HG02763 (cell line): ENCODE data around the gene ACTN4.
"Not testable (repeated sequence)": the region's sequence is repeated elsewhere in the genome, so short reads cannot be mapped to it uniquely, and the experiment has no call there.

Experiments
- ATAC-seq: cut with Tn5 transposase; IDR thresholded peaks from one replicate; pipeline ENCODE4 v1.9.1; 2021; ENCODE audit warnings: mild to moderate bottlenecking, moderate library complexity; ENCODE audit not compliant: unreplicated experiment

The ACTN4 gene

GRCh38 chr19:38647368-38647965 lies at the start of gene ACTN4:
Gene ACTN4 (plus strand): TSS chr19:38647649. CDS start chr19:38647746, 97 bp downstream.
- ATAC-seq, result peak; percentile 91

- ATAC-seq, result no peak
Observed at GRCh38 chr19:38599722-38600121, 47.7 kb upstream of the ACTN4 start.

GRCh38 chr19:38602856-38603255 lies 44.6 kb upstream of the ACTN4 start:
- ATAC-seq, result not testable (repeated sequence)

- ATAC-seq, result no peak
Observed at GRCh38 chr19:38606131-38606530, 41.3 kb upstream of the ACTN4 start.

GRCh38 chr19:38614289-38614688 lies 33.2 kb upstream of the ACTN4 start:
- no peak for ATAC-seq

GRCh38 chr19:38615007-38615581 lies 32.4 kb upstream of the ACTN4 start:
- no peak for ATAC-seq

- ATAC-seq, result no peak
Observed at GRCh38 chr19:38616265-38616664, 31.2 kb upstream of the ACTN4 start.

- ATAC-seq, result no peak
Observed at GRCh38 chr19:38617283-38617763, 30.1 kb upstream of the ACTN4 start.

- ATAC-seq, result peak; percentile 44
Observed at GRCh38 chr19:38617764-38618589, 29.5 kb upstream of the ACTN4 start, which contains the start of gene MAP4K1. Gene MAP4K1 (minus strand): TSS chr19:38617953. CDS start chr19:38617895, 58 bp downstream.

GRCh38 chr19:38618590-38619360 lies 28.7 kb upstream of the ACTN4 start, which contains the start of gene EIF3K:
Gene EIF3K (plus strand): TSS chr19:38619188. CDS start chr19:38619269, 81 bp downstream.
- ATAC-seq, result peak; percentile 69

- ATAC-seq, result no peak
Observed at GRCh38 chr19:38619361-38620174, 27.9 kb upstream of the ACTN4 start.

GRCh38 chr19:38624822-38625221 lies 22.6 kb upstream of the ACTN4 start:
- ATAC-seq, result no peak

- no peak for ATAC-seq
Observed at GRCh38 chr19:38626401-38626800, 21.0 kb upstream of the ACTN4 start.

- no peak for ATAC-seq
Observed at GRCh38 chr19:38629568-38629967, 17.9 kb upstream of the ACTN4 start.

- not testable (repeated sequence) for ATAC-seq
Observed at GRCh38 chr19:38631301-38631700, 16.1 kb upstream of the ACTN4 start.

GRCh38 chr19:38631811-38632475 lies 15.5 kb upstream of the ACTN4 start:
- not testable (repeated sequence) for ATAC-seq

GRCh38 chr19:38632476-38633213 lies 14.8 kb upstream of the ACTN4 start:
- ATAC-seq, result no peak

GRCh38 chr19:38634757-38635482 lies 12.5 kb upstream of the ACTN4 start:
- ATAC-seq, result no peak
